ENCODE measurements around the gene TAF11L10. TPM values are rescaled to one million over a fixed set of nuclear protein-coding genes. Genes with fewer than 3 reads are reported as not detected.
"Not testable (repeated sequence)": the region's sequence is repeated elsewhere in the genome, so short reads cannot be mapped to it uniquely, and the experiment has no call there.

Gene TAF11L10
- total RNA-seq, 1 donor from 2014 or later = not detected

- Mint-ChIP-seq H3K27me3 (no peaks in the 10 kb centered on the region), H3K36me3 (no peaks in the 10 kb centered on the region), H3K27ac (no peak overlapping the region), H3K4me1 (ENCODE audit: unreplicated experiment) (no peaks in the 10 kb centered on the region), H3K9me3 (no peaks in the 10 kb centered on the region), H3K4me3 (no peak overlapping the region)
- DNase-seq (ENCODE audit: extremely low spot score, unreplicated experiment) = no peak
- TF ChIP-seq, protein P1, sequence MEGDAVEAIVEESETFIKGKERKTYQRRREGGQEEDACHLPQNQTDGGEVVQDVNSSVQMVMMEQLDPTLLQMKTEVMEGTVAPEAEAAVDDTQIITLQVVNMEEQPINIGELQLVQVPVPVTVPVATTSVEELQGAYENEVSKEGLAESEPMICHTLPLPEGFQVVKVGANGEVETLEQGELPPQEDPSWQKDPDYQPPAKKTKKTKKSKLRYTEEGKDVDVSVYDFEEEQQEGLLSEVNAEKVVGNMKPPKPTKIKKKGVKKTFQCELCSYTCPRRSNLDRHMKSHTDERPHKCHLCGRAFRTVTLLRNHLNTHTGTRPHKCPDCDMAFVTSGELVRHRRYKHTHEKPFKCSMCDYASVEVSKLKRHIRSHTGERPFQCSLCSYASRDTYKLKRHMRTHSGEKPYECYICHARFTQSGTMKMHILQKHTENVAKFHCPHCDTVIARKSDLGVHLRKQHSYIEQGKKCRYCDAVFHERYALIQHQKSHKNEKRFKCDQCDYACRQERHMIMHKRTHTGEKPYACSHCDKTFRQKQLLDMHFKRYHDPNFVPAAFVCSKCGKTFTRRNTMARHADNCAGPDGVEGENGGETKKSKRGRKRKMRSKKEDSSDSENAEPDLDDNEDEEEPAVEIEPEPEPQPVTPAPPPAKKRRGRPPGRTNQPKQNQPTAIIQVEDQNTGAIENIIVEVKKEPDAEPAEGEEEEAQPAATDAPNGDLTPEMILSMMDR (conservative IDR thresholded peaks at IDR 0.05) = no peak
Observed at GRCh38 chr5:17614872-17615605, 17.4 kb upstream of the TAF11L10 start.

- not testable (repeated sequence) for H3K27ac Mint-ChIP-seq; H3K36me3 Mint-ChIP-seq; H3K4me1 Mint-ChIP-seq (ENCODE audit: unreplicated experiment); H3K27me3 Mint-ChIP-seq; H3K9me3 Mint-ChIP-seq; DNase-seq (ENCODE audit: extremely low spot score, unreplicated experiment); H3K4me3 Mint-ChIP-seq
Observed at GRCh38 chr5:17610092-17610491, 12.5 kb upstream of the TAF11L10 start, which contains the start of gene TAF11L12. TAF11L12 (plus strand) TSS chr5:17610392.

GRCh38 chr5:17607461-17607860 lies 9.8 kb upstream of the TAF11L10 start:
- H3K27me3 Mint-ChIP-seq, H3K9me3 Mint-ChIP-seq: not testable (repeated sequence)

GRCh38 chr5:17604951-17605350 lies 7.3 kb upstream of the TAF11L10 start:
- Mint-ChIP-seq H3K36me3 (no peaks in the 10 kb centered on the region), H3K27ac (no peak overlapping the region), H3K4me1 (ENCODE audit: unreplicated experiment) (no peaks in the 10 kb centered on the region), H3K4me3 (no peak overlapping the region), H3K9me3 (no peaks in the 10 kb centered on the region), H3K27me3 (no peaks in the 10 kb centered on the region)
- DNase-seq (ENCODE audit: extremely low spot score, unreplicated experiment) = no peak
- TF ChIP-seq, protein P1 (conservative IDR thresholded peaks at IDR 0.05) = no peak

More at GRCh38 chr5:17607461-17607860, 9.8 kb upstream of the TAF11L10 start:
- not testable (repeated sequence) for H3K27ac Mint-ChIP-seq; DNase-seq (ENCODE audit: extremely low spot score, unreplicated experiment); H3K4me1 Mint-ChIP-seq (ENCODE audit: unreplicated experiment); H3K4me3 Mint-ChIP-seq; H3K36me3 Mint-ChIP-seq

DNA sequence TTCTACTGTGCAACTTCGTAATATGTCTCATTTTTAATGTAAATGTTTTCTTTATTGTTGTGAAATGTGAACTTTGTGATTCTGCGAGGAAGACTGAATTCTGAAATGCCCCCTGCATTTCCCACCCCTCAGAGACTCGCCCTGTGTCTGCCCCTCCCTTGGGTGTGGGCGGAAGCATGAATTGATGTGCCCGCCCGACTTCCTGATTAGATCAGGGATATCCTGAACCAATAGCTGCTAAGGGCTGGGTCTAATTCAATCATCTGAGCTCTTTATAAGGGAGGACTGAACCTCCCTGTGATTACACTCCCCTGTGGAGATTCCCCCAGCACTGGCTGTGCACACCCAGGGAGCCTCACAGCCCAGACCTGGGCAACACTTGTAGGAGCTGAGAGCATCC lies 6.3 kb upstream of the TAF11L10 start, which contains the start of gene TAF11L11:
TAF11L11 (plus strand) TSS at position 304 of the 400 bp plus-strand sequence.
- H3K27me3 Mint-ChIP-seq; H3K36me3 Mint-ChIP-seq; H3K4me3 Mint-ChIP-seq; H3K4me1 Mint-ChIP-seq (ENCODE audit: unreplicated experiment); H3K27ac Mint-ChIP-seq; H3K9me3 Mint-ChIP-seq; DNase-seq (ENCODE audit: extremely low spot score, unreplicated experiment): not testable (repeated sequence)

DNA sequence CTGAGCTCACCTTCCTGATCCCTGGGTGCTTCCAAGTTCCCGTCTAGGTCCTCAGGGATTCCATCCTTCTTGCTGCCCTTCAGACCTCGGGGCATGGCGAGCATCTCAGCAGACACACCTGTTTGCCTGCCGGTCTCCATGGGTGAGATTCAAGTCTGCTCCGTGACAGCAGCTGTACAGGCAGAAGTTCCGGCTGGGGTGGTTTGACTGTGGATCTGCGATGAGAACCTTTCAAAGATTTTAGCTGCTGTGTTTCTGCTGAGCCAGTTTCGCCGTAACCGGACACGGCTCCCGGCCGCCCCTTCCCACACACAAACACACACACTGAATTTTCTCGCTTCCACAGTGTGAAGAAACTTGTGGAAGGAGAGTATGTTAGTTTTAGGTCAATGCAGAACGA lies 3.4 kb downstream of the TAF11L10 start, which contains the start of gene TAF11L9:
TAF11L9 (minus strand) TSS at position 140 of the 400 bp plus-strand sequence.
- H3K27me3 Mint-ChIP-seq; H3K4me3 Mint-ChIP-seq; H3K27ac Mint-ChIP-seq; H3K4me1 Mint-ChIP-seq (ENCODE audit: unreplicated experiment); H3K9me3 Mint-ChIP-seq; H3K36me3 Mint-ChIP-seq: not testable (repeated sequence)
- DNase-seq (ENCODE audit: extremely low spot score, unreplicated experiment) = peak; percentile 81

DNA sequence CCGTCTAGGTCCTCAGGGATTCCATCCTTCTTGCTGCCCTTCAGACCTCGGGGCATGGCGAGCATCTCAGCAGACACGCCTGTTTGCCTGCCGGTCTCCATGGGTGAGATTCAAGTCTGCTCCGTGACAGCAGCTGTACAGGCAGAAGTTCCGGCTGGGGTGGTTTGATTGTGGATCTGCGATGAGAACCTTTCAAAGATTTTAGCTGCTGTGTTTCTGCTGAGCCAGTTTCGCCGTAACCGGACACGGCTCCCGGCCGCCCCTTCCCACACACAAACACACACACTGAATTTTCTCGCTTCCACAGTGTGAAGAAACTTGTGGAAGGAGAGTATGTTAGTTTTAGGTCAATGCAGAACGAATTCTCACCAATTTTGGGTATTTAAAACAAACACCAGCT lies 6.8 kb downstream of the TAF11L10 start, which contains the start of gene TAF11L8:
TAF11L8 (minus strand) TSS at position 101 of the 400 bp plus-strand sequence.
- not testable (repeated sequence) for H3K9me3 Mint-ChIP-seq; H3K36me3 Mint-ChIP-seq; H3K27ac Mint-ChIP-seq; H3K4me1 Mint-ChIP-seq (ENCODE audit: unreplicated experiment); DNase-seq (ENCODE audit: extremely low spot score, unreplicated experiment); H3K4me3 Mint-ChIP-seq; H3K27me3 Mint-ChIP-seq

DNA sequence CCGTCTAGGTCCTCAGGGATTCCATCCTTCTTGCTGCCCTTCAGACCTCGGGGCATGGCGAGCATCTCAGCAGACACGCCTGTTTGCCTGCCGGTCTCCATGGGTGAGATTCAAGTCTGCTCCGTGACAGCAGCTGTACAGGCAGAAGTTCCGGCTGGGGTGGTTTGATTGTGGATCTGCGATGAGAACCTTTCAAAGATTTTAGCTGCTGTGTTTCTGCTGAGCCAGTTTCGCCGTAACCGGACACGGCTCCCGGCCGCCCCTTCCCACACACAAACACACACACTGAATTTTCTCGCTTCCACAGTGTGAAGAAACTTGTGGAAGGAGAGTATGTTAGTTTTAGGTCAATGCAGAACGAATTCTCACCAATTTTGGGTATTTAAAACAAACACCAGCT lies 12.0 kb downstream of the TAF11L10 start, which contains the start of gene TAF11L7:
TAF11L7 (minus strand) TSS at position 101 of the 400 bp plus-strand sequence.
- H3K4me3 Mint-ChIP-seq; H3K27me3 Mint-ChIP-seq; DNase-seq (ENCODE audit: extremely low spot score, unreplicated experiment); H3K36me3 Mint-ChIP-seq; H3K9me3 Mint-ChIP-seq; H3K27ac Mint-ChIP-seq; H3K4me1 Mint-ChIP-seq (ENCODE audit: unreplicated experiment): not testable (repeated sequence)

Other genes starting within 250 kb of the TAF11L10 start
- not detected in 2 replicates for gene TAF11L2, start 99.6 kb downstream of the TAF11L10 start, total RNA-seq (ENCODE audit: low replicate concordance)
- not detected in 2 replicates for gene TAF11L3, start 79.5 kb downstream of the TAF11L10 start, total RNA-seq (ENCODE audit: low replicate concordance)
- gene TAF11L4, start 76.0 kb downstream of the TAF11L10 start, total RNA-seq (ENCODE audit: low replicate concordance) = not detected in 2 replicates
- not detected in 2 replicates for gene TAF11L5, start 72.6 kb downstream of the TAF11L10 start, total RNA-seq (ENCODE audit: low replicate concordance)
- gene TAF11L6, start 69.2 kb downstream of the TAF11L10 start, total RNA-seq (ENCODE audit: low replicate concordance) = not detected in 2 replicates
- gene TAF11L7, start 12.1 kb downstream of the TAF11L10 start, total RNA-seq (ENCODE audit: low replicate concordance) = not detected in 2 replicates
- gene TAF11L8, start 6.9 kb downstream of the TAF11L10 start, total RNA-seq (ENCODE audit: low replicate concordance) = not detected in 2 replicates
- gene TAF11L9, start 3.4 kb downstream of the TAF11L10 start, total RNA-seq (ENCODE audit: low replicate concordance) = not detected in 2 replicates
- not detected in 2 replicates for gene TAF11L11, start 6.4 kb upstream of the TAF11L10 start, total RNA-seq (ENCODE audit: low replicate concordance)
- not detected in 2 replicates for gene TAF11L12, start 12.6 kb upstream of the TAF11L10 start, total RNA-seq (ENCODE audit: low replicate concordance)
- not detected in 2 replicates for gene TAF11L13, start 34.3 kb upstream of the TAF11L10 start, total RNA-seq (ENCODE audit: low replicate concordance)
- gene TAF11L14, start 36.6 kb upstream of the TAF11L10 start, total RNA-seq (ENCODE audit: low replicate concordance) = not detected in 2 replicates